MCF 10A (cell line): ENCODE measurements around the gene SHLD1. TPM values are rescaled to one million over a fixed set of nuclear protein-coding genes. Genes with fewer than 3 reads are reported as not detected.

Experiments used
- BruUV-seq: library from RNA; stranded (reverse); fragments of 400-500 nt; replicated peaks from 2 replicates; lab custom pipeline; 2021; lab: Mats Ljungman, UMichigan
- CTCF ChIA-PET: fragments of 300-600 bp; sonication (Branson Sonifier 250); formaldehyde crosslinking; extraction: SDS; loops from one replicate; lab custom pipeline; 2021; ENCODE audit warnings: antibody characterized with exemption, inconsistent platforms; lab: Yijun Ruan, JAX
- POLR2A ChIA-PET: fragments of 300-600, 350-650 bp; sonication (Branson Sonifier 250); formaldehyde crosslinking; extraction: SDS; loops from one replicate; lab custom pipeline; 2020; ENCODE audit warnings: antibody characterized with exemption, inconsistent platforms; lab: Yijun Ruan, JAX
- DNase-seq: peaks from one replicate; pipeline ENCODE4 v3.0.0-alpha.2; 2018; ENCODE audit not compliant: unreplicated experiment
- H3K27ac Mint-ChIP-seq: one replicate; pipeline ENCODE4 v1.8.0; 2022; ENCODE audit warnings: mild to moderate bottlenecking, low read depth, mixed read lengths; ENCODE audit not compliant: unreplicated experiment
- H3K27me3 Mint-ChIP-seq: one replicate; pipeline ENCODE4 v1.8.0; 2022; ENCODE audit warnings: mixed read lengths; ENCODE audit not compliant: insufficient read depth, unreplicated experiment
- H3K36me3 Mint-ChIP-seq: one replicate; pipeline ENCODE4 v1.8.0; 2022; ENCODE audit warnings: mild to moderate bottlenecking, moderate library complexity, mixed read lengths; ENCODE audit not compliant: insufficient read depth, unreplicated experiment
- H3K4me1 Mint-ChIP-seq: one replicate; pipeline ENCODE4 v1.8.0; 2022; ENCODE audit warnings: mixed read lengths; ENCODE audit not compliant: insufficient read depth, unreplicated experiment
- H3K4me3 Mint-ChIP-seq: one replicate; pipeline ENCODE4 v1.8.0; 2022; ENCODE audit warnings: mild to moderate bottlenecking, moderate library complexity, mixed read lengths; ENCODE audit not compliant: unreplicated experiment
- H3K9me3 Mint-ChIP-seq: one replicate; pipeline ENCODE4 v1.8.0; 2022; ENCODE audit warnings: mixed read lengths; ENCODE audit not compliant: unreplicated experiment
- intact Hi-C: fragments of 100-400 bp; cut with micrococcal nuclease; formaldehyde crosslinking; loops from 2 replicates; pipeline ENCODE4 v1.14.1; 2022
- total RNA-seq: library from RNA; stranded (reverse); gene quantifications from 2 replicates; pipeline ENCODE4 v1.2.3, GENCODE V29; 2022
- TF ChIP-seq, protein P1 (sequence below): fragments of 200-600 bp; IDR thresholded peaks from one replicate; pipeline ENCODE4 v1.8.0; 2022; ENCODE audit warnings: antibody characterized with exemption, mild to moderate bottlenecking; ENCODE audit not compliant: unreplicated experiment

The SHLD1 gene
- total RNA-seq, 1 experiment from 2014 or later: 2.3 TPM

DNA sequence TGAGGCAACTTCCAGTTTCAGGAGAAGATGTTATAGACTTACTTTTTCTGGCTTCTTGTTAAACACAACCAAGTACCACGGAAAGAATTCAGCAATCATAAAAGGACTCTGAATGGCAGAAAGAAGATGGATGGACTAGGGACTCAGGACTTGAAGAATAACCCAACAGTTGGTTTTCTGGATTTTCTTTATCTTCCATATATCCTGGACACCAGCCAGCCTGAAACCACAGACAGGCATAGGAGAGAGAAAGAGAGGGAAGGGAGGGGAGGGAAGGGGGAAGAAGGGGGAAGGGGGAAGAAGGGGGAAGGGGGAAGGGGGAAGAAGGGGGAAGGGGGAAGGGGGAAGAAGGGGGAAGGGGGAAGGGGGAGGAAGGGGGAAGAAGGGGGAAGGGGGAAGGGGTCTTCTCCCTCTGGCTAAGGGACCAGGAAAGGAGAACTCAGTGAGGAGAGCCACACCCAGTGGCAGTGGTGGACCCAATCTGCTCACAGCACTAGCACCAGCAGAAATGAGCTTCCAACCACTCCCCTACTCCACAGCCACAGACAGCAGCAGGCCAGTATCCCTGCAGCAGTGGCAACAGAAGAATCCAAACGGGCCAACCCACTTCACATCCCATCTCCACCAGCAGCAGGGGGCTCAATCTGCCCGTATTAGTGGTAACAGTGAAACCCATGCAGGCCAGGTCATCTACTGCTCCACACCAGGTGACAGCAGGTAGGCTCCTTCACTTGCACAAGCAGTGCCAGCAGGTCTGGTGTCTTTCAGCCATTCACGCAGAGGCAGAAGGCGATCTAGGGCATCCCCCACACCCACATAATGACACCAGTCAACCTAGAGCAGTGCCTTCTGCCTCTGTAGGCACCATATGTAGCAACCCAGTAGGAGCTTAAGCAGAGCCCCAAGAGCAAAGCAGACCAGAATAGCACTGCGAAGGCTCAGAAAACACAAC, 121.5 kb downstream of the SHLD1 start:
- no TSS peak for BruUV-seq
- Mint-ChIP-seq H3K27ac (no peak overlapping the region), H3K4me1 (no peaks in the 10 kb centered on the region), H3K4me3 (no peak overlapping the region), H3K36me3 (no peaks in the 10 kb centered on the region), H3K27me3 (no peaks in the 10 kb centered on the region), H3K9me3 (no peaks in the 10 kb centered on the region)
- DNase-seq: no peak
- POLR2A ChIA-PET: no interaction called here
- TF ChIP-seq, protein P1, sequence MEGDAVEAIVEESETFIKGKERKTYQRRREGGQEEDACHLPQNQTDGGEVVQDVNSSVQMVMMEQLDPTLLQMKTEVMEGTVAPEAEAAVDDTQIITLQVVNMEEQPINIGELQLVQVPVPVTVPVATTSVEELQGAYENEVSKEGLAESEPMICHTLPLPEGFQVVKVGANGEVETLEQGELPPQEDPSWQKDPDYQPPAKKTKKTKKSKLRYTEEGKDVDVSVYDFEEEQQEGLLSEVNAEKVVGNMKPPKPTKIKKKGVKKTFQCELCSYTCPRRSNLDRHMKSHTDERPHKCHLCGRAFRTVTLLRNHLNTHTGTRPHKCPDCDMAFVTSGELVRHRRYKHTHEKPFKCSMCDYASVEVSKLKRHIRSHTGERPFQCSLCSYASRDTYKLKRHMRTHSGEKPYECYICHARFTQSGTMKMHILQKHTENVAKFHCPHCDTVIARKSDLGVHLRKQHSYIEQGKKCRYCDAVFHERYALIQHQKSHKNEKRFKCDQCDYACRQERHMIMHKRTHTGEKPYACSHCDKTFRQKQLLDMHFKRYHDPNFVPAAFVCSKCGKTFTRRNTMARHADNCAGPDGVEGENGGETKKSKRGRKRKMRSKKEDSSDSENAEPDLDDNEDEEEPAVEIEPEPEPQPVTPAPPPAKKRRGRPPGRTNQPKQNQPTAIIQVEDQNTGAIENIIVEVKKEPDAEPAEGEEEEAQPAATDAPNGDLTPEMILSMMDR: no peak
- CTCF ChIA-PET: no interaction called here
- intact Hi-C loops: no loop called here

DNA sequence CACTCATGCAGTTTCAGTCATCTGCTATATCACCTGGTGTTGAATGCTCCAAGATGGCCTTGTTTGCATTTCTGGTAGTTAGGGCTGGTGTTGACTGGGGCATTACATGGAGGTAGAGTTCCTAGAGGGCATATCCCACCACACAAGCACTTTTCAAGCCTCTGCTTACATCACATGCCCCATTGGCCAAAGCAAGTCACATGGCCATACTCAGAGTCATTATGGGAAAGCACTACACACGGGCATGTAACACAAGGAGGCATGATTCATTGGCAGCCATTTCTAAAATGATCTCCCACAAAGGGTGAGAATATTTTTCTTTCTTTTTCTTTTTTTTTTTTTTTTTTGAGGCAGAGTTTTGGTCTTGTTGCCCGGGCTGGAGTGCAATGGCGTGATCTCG, 126.9 kb downstream of the SHLD1 start:
- Mint-ChIP-seq H3K36me3 (no peaks in the 10 kb centered on the region), H3K4me1 (no peaks in the 10 kb centered on the region), H3K4me3 (no peak overlapping the region), H3K27me3 (no peaks in the 10 kb centered on the region), H3K27ac (no peak overlapping the region), H3K9me3 (no peaks in the 10 kb centered on the region)
- no peak for DNase-seq
- intact Hi-C loops: no loop called here
- BruUV-seq: no TSS peak
- ChIA-PET POLR2A (interaction anchor here (1.4 kb wide), 1 partner anchor 9 kb away, joined by 4 read pairs; no protein-coding TSS in a partner anchor), CTCF (interaction anchor here (0.7 kb wide), 1 partner anchor 1666 kb away, joined by 3 read pairs; no protein-coding TSS in a partner anchor)
- TF ChIP-seq, protein P1: no peak

DNA sequence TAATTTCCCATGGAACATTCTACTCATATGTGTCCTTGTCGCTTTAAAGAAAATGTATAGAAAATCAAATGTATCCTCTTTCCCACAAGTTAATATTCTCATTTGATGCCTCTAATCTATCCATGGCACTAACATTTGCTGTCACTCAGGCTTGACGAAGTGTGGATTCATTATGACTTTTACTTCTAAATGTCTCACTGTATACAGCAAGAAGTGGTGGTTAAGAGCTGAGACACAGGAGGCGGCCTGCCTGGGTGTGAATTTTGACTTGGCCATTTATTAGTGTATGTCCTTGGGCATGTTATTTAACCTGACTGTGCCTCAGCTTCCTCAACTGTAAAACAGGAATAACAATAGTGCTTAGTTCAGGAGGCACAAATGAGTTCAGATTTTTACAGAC, 130.1 kb downstream of the SHLD1 start:
- Mint-ChIP-seq H3K4me3 (no peak overlapping the region), H3K4me1 (no peaks in the 10 kb centered on the region), H3K27me3 (no peaks in the 10 kb centered on the region), H3K27ac (no peak overlapping the region), H3K9me3 (no peaks in the 10 kb centered on the region), H3K36me3 (no peaks in the 10 kb centered on the region)
- TF ChIP-seq, protein P1: no peak
- BruUV-seq: no TSS peak
- POLR2A ChIA-PET: interaction anchor here (1.2 to 1.5 kb wide), 2 partner anchors 10 to 17 kb away, joined by 4 to 5 read pairs; no protein-coding TSS in a partner anchor
- DNase-seq: no peak
- intact Hi-C loops: no loop called here
- CTCF ChIA-PET: interaction anchor here (0.6 to 1.0 kb wide), 2 partner anchors 9 to 122 kb away, joined by 3 to 5 read pairs; no protein-coding TSS in a partner anchor

DNA sequence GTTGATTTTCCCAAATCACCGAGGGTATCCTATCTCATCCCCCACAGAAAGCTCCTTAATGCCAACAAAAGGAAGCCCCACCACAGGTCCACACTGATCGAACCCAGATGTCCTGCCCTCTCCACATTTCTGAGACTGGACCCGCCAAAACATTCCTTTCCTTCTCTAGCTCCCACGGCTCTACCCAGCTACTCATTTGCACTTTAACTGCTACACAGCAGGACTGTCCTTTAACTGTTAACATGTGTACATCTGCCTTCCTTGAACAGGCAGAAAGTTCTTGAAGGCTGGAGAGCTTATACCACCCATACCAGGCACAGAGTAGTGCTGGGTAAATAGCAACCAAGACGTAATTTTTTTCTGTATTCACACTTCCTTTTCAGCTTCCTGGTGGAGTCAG, 131.5 kb downstream of the SHLD1 start:
- no peak overlapping the region for H3K27ac Mint-ChIP-seq
- CTCF ChIA-PET: no interaction called here
- POLR2A ChIA-PET: interaction anchor here (0.6 to 1.9 kb wide), 2 partner anchors 9 to 18 kb away, joined by 3 to 8 read pairs; no protein-coding TSS in a partner anchor

More for the DNA sequence above, 131.5 kb downstream of the SHLD1 start:
- intact Hi-C loops: no loop called here
- TF ChIP-seq, protein P1: no peak
- no peak overlapping the region for H3K4me3 Mint-ChIP-seq
- H3K4me1 Mint-ChIP-seq: peaks cover 2% of the 10 kb centered on the region
- H3K36me3 Mint-ChIP-seq: no peaks in the 10 kb centered on the region
- no peaks in the 10 kb centered on the region for H3K27me3 Mint-ChIP-seq
- BruUV-seq: no TSS peak
- DNase-seq: no peak
- H3K9me3 Mint-ChIP-seq: no peaks in the 10 kb centered on the region
